ENCODE results near the gene WDR4. TPM values are rescaled to one million over a fixed set of nuclear protein-coding genes. Genes with fewer than 3 reads are reported as not detected.

Gene WDR4
- total and polyA plus RNA-seq, 10 of the 15 experiments (the other 5 are each of a cell fraction or from before 2014, with no cell fraction given), result 2.1 to 45.3 (median 18.7) TPM

DNA sequence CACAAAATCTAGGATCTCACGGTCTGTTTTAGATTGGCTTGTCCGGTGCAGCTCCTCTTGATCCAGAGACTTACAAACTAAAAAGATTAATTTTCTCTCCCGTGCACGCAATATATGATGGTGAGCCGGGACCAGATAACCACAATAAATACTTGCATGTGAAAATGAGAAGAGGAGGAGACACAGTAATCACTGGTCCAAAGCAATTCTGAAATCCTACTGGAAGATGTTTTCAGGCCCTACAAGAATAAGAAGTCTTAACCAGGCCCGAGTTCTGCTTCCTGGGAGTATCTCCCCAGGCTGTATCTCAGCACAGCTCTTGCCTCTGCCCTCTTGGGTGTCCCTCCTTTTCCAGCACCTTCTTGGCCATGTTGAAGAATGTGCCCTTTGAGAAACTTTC is 1.0 kb upstream of the WDR4 start (continued):
- TF ChIP-seq, protein P1, sequence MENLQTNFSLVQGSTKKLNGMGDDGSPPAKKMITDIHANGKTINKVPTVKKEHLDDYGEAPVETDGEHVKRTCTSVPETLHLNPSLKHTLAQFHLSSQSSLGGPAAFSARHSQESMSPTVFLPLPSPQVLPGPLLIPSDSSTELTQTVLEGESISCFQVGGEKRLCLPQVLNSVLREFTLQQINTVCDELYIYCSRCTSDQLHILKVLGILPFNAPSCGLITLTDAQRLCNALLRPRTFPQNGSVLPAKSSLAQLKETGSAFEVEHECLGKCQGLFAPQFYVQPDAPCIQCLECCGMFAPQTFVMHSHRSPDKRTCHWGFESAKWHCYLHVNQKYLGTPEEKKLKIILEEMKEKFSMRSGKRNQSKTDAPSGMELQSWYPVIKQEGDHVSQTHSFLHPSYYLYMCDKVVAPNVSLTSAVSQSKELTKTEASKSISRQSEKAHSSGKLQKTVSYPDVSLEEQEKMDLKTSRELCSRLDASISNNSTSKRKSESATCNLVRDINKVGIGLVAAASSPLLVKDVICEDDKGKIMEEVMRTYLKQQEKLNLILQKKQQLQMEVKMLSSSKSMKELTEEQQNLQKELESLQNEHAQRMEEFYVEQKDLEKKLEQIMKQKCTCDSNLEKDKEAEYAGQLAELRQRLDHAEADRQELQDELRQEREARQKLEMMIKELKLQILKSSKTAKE (IDR thresholded peaks at IDR 0.05; ENCODE audit: low read depth, poor library complexity, severe bottlenecking), result no peak
- TF ChIP-seq PML (IDR thresholded peaks at IDR 0.05; ENCODE audit: low read length) (no peak), TCF7 (IDR thresholded peaks at IDR 0.05; ENCODE audit: borderline replicate concordance) (no peak), MTA2 (IDR thresholded peaks at IDR 0.05; ENCODE audit: low read depth) (no peak), EED (IDR thresholded peaks at IDR 0.05; ENCODE audit: low read depth) (no peak), HDGF (IDR thresholded peaks at IDR 0.05) (no peak), TARDBP (IDR thresholded peaks at IDR 0.05; ENCODE audit: borderline replicate concordance) (no peak), RBBP5 (conservative IDR thresholded peaks at IDR 0.05) (no peak)

DNA sequence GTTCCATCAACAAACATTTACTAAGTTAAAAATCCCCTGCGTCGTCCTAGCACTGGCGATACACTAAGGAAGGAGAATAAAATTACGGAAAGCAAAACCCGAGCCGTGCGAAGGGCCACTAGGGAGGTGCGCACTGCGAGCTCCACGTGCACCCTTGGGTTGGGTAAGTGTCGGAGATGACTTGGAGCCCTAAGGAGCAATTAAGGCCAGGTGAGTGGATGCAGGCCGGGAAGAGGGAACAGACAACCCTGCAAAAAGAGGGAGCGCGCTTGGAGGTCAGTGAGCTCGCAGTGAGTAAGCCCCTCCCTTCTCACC is 704 bp downstream of the WDR4 start:
- peak overlapping the region; percentile 83 for H3K4me3 ChIP-seq
- no TSS peak for BruUV-seq (replicated peaks)
- ATAC-seq, result peak; percentile 42
- no peaks in the 10 kb centered on the region for H4K20me1 ChIP-seq (ENCODE audit: control insufficient read depth, insufficient read depth)
- H3K4me2 ChIP-seq (ENCODE audit: control insufficient read depth, insufficient read depth), result peak overlapping the region; percentile 78
- H3K9me3 ChIP-seq (replicated peaks; ENCODE audit: control insufficient read depth, insufficient read depth, low read length), result no peaks in the 10 kb centered on the region
- intact Hi-C loops (cut with micrococcal nuclease; ENCODE audit: unreplicated experiment) (no loop called here), in situ Hi-C loops (cut with MboI) (no loop called here)
- H3K27ac ChIP-seq (ENCODE audit: control insufficient read depth, insufficient read depth), result peak overlapping the region; percentile 93
- H3K27me3 ChIP-seq (replicated peaks in 1 of 2; ENCODE audit: control insufficient read depth in 2 of 2, insufficient read depth in 2 of 2, low read length in 1 of 2), result no peaks in the 10 kb centered on the region
- peaks cover 34% of the 10 kb centered on the region for H3K79me2 ChIP-seq (ENCODE audit: control insufficient read depth, insufficient read depth, low read length)
- FAIRE-seq, result no peak
- peak overlapping the region; percentile 94 for H3K9ac ChIP-seq (ENCODE audit: control insufficient read depth, insufficient read depth, low read length)
- DNase-seq (ENCODE audit: low read depth, low spot score), result no peak
- ChIA-PET SMC1A (ENCODE audit: uncharacterized antibody, unreplicated experiment) (interaction anchor here (0.6 kb wide), 1 partner anchor 1117 kb away, joined by 3 read pairs; no protein-coding TSS in a partner anchor), POLR2A (interaction anchor here (1.1 kb wide), 3 partner anchors 9 to 14 kb away, joined by 3 to 9 read pairs (median 3); partner anchors contain the start of gene NDUFV3), CTCF (interaction anchor here (0.8 kb wide), 1 partner anchor 9 kb away, joined by 4 read pairs; no protein-coding TSS in a partner anchor), RAD21 (ENCODE audit: unreplicated experiment) (interaction anchor here (1.0 kb wide), 1 partner anchor 14 kb away, joined by 6 read pairs; the partner anchor contains the start of gene NDUFV3)
- 0 out of 2 replicates have a peak, but pooled peaks cover 2% of the 10 kb centered on the region for H3K4me1 ChIP-seq (ENCODE audit: control insufficient read depth, insufficient read depth, low read length)
- WGBS (ENCODE audit: insufficient coverage, insufficient replicate concordance, low lambda C conversion rate, missing lambda C conversion rate), result 1% methylated on average over 15 of the region's 15 CpGs
- H2AFZ ChIP-seq (ENCODE audit: control insufficient read depth, low read depth, low read length), result peak overlapping the region; percentile 90
- H3K36me3 ChIP-seq (ENCODE audit: control insufficient read depth in 2 of 2, insufficient read depth in 2 of 2, low read length in 1 of 2), result no peaks in the 10 kb centered on the region; a peak in 2 of 4 replicates
- TF ChIP-seq TBL1XR1 (IDR thresholded peaks at IDR 0.05; ENCODE audit: low read depth, low read length) (no peak), RB1 (IDR thresholded peaks at IDR 0.05; ENCODE audit: borderline replicate concordance) (no peak), SUZ12 (IDR thresholded peaks at IDR 0.05; ENCODE audit: unreplicated experiment) (no peak), MYC (IDR thresholded peaks at IDR 0.05; ENCODE audit: insufficient read depth, insufficient read length, insufficient replicate concordance, low read length, severe bottlenecking) (peak; percentile 76), IRF4 (IDR thresholded peaks at IDR 0.05; ENCODE audit: low read depth, low read length) (peak; percentile 7; the same call in 1 of the 2 replicates), MAX (IDR thresholded peaks at IDR 0.05; ENCODE audit: low read depth, low read length) (peak; percentile 67; the same call in 1 of the 2 replicates), ATF2 (IDR thresholded peaks at IDR 0.05; ENCODE audit: low read length) (no peak), BHLHE40 (IDR thresholded peaks at IDR 0.05; ENCODE audit: borderline replicate concordance in 1 of 2, low read depth in 2 of 2, low read length in 1 of 2) (peak in 1 of 2 experiments; percentile 61; a peak in 1 of 4 replicates)
- TF ChIP-seq, protein P2, sequence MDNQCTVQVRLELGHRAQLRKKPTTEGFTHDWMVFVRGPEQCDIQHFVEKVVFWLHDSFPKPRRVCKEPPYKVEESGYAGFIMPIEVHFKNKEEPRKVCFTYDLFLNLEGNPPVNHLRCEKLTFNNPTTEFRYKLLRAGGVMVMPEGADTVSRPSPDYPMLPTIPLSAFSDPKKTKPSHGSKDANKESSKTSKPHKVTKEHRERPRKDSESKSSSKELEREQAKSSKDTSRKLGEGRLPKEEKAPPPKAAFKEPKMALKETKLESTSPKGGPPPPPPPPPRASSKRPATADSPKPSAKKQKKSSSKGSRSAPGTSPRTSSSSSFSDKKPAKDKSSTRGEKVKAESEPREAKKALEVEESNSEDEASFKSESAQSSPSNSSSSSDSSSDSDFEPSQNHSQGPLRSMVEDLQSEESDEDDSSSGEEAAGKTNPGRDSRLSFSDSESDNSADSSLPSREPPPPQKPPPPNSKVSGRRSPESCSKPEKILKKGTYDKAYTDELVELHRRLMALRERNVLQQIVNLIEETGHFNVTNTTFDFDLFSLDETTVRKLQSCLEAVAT (IDR thresholded peaks at IDR 0.05), result no peak
- TF ChIP-seq, protein P3, sequence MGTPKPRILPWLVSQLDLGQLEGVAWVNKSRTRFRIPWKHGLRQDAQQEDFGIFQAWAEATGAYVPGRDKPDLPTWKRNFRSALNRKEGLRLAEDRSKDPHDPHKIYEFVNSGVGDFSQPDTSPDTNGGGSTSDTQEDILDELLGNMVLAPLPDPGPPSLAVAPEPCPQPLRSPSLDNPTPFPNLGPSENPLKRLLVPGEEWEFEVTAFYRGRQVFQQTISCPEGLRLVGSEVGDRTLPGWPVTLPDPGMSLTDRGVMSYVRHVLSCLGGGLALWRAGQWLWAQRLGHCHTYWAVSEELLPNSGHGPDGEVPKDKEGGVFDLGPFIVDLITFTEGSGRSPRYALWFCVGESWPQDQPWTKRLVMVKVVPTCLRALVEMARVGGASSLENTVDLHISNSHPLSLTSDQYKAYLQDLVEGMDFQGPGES (IDR thresholded peaks at IDR 0.05), result 0 out of 2 replicates have a peak, but pooled peaks have one; percentile 21
